HG03378 (cell line): ENCODE data around the gene ARRB1.
"Not testable (repeated sequence)": the region's sequence is repeated elsewhere in the genome, so short reads cannot be mapped to it uniquely, and the experiment has no call there.

Experiments used
- ATAC-seq: cut with Tn5 transposase; IDR thresholded peaks from one replicate; pipeline ENCODE4 v1.9.1; 2021; ENCODE audit warnings: mild to moderate bottlenecking, moderate library complexity; ENCODE audit not compliant: unreplicated experiment

The ARRB1 gene

DNA sequence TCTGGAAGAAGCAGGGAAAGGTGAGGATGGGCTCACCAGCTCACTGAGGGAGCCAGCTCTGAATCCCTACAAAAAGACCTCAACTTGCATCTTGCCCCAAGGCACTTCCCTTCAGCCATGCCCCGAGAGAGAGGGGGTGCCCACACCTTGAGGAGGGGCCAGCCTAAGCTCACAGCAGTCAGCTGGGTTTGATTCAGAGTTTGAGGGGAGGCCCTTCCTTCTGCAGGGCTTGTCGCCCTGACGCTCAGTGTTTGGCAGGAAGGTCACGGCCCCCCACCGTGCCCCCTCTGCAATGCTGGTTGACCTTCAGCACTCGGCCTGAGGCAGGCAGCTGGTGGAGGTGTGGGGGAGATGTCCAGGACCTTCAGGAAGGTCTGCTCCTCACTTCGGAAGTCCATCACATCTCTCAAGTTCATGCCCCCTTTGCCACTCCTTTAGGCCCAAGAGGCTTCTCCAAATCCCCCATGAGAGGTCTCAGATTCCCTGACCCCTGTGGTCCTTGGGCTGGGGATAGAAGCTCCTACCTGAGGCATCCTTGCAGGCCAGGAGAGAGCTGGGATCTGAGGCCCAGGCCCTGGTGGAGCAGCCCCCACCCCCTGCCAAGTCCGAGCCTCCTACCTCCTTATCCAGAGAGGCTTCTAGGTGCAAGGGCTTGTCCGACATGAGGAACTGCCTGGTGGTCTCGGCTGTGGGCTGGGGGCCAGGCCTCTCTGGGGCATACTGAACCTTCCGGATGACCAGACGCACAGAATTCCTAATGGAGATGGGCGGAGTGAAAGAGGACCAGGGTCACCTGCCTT, 73.3 kb downstream of the ARRB1 start:
- ATAC-seq = no peak

DNA sequence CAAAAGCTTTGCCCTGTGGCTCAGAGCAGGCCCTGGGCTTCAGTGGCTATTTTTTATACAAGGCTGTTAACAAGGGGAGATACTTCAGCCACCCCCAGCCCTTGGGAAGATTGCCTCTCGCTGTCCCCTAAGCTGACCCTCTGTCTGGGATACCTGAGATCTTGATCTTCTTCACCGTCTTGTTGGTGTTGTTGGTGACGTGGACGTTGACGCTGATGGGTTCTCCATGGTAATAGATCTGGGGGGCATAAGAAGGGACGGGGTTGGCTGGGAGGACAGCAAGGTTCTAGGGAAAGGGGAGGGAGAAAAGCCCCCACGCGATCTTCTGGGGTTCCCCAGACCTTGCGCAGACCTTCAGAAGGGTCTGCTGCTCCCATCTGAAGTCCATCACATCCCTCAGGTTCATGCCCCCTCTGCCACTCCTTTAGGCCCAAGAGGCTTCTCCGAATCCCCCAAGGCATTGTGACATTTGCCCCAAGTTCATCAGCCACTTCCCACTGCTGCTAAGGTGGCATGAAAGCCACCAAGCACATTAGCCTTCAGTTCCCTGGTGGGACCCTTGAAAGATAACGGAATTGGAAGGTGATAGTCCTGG, 74.2 kb downstream of the ARRB1 start:
- ATAC-seq = no peak

DNA sequence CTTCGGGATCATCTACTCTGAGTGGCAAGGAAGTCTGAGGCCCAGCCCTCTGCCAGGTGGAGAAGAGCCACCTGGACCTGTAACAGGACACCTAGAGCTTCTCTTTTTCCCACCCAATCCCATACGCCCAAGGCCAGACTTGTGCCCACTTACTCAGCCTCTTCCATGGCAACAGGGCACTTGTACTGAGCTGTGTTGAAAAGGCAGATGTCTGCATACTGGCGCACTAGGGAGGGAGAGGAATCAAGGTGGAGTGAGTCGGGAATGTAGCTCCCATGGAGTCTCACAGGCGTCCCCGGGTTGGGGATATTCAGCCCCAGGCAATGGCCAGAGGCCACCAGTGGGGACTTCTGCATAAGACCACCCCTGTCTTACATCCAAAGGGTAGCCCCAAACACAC, 74.8 kb downstream of the ARRB1 start:
- ATAC-seq = no peak

DNA sequence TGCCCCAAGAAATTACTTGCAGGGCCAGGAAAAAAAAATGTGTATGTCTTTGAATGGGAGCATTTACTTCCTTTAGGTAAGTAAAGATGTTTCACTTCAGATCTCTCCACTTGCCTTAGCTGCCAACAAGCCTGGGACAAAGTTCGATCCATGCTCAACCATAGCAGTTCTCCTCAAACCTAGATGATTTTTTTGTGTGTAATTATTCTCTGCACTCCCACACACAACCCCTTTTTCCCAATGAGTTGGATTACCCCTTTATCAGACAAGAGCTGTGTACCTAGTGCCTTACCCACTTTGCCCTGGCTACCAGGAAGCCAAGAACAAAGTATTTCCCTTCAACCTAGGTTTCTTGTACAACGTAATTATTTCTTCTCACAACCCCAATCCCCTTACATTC, 75.3 kb downstream of the ARRB1 start:
- ATAC-seq = no peak

DNA sequence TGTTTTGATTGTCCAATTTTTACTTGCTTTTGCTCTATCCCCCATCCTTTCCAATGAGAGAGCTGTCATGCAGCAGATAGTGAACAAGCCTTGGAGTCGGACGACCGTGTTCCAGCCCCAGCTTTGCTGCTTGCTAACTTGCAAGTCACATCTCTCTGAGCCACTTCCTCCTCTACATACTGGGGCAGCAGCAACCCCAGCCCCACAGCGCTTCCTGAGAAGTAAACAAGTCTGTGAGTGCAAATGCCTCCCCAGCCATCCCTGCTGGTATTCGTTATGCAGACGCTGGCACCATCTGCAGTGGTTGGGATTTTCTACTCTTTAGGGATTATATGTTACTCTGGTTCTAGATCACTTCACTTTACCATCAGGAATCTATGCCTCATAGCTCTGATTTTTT, 75.9 kb downstream of the ARRB1 start:
- no peak for ATAC-seq

DNA sequence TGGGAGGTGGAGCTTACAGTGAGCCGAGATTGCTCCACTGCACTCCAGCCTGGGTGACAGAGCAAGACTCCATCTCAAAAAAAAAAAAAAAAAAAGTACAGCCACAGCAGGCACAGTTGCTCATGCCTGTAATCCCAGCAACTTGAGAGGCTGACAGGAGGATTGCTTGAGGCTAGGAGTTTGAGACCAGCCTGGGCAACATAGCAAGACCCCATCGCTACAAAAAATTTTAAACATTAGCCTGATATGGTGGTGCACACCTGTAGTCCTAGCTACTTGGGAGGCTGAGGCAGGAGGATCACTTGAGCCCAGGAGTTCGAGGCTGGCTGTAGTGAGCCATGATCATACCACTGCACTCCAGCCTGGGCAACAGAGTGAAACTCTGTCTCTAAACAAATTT, 76.7 kb downstream of the ARRB1 start:
- not testable (repeated sequence) for ATAC-seq

DNA sequence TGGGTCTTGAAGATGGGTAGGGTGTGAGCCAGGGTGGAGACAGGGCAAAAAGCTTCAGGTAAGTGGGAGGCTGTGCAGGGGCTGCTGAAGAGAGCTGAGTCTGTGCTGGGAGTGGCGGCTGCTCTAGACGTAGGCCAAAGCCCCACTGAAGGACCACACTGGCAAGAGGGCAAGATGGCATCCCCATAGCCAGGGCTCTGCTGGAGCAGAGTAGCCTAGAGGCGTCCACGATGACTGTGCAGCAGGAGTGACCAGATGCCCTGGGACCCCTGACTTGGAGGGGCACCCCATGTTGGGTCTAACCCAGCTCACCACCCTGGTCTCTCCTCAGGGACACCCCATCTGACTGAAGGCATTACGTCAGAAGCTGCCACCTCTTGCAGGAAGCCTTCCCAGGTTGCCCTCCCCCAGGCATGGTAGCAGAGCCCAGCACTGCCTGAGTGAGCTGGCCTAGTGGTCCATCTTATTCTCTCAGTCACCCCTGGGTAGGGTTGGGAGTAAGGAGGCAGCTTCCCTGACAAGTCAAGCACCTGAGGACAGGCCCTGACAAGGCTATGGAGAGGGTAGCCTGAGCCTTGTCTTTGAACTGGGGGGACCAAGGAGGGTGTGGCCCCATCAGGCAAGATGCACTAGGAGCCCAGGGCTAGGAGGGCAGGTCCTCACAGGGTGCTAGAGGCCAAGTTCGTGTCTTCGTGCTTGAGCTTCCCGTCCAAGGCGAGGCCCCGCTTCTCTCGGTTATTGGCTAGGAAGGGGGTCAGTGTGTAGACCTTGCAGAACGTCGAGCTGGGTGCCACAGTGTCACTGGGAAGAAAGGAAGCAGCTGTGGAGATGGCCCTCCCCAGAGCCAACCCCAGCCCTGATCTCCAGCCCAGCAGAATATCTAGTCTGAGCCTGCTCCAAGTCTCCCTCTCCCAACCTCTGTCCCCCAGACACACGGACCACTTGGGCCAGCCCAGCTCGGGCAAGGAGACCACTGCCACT, 77.8 kb downstream of the ARRB1 start:
- no peak for ATAC-seq

DNA sequence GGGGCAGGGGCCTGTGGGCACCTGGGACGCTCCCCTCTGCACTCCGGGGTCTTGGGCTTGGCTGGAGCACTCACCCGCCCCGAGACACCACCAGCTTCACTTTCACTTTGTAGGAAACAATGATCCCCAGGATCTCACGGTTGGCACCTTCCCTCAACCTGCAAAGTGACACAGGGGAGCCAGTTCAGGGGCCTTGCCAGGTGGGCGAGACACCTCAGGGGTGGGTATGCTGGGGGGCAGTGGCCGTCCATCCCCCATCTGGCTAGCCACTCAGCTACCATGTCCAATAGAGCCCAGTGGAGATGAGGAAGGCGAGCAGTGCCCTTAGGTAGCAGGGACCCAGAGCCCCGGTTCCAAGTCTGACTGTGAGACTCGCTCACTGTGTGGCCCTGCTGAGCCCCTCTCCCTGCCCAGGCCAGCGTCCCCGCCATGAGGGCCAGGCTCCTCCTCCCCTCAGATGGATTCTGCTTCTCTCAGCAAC, 78.6 kb downstream of the ARRB1 start:
- no peak for ATAC-seq

DNA sequence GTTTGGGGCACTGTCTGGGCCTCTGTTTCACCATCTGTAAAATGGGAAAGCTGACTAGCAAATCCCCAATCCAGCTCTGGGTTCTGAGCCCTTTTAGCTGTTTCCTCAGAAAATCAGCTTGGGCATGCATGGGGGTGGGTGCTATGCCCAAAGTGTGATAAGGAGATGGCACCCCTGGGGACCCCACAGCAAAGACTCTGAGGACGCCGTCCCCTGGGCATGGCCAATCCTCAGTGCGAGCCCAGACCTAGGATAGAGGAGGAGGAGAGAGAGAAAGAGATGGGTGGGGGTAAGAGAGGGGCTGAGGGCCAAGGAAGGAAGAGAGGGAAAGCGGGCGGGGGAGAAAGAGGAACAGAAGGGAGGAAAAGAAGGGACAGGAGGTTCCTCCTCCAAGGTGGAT, 79.1 kb downstream of the ARRB1 start:
- ATAC-seq = no peak

DNA sequence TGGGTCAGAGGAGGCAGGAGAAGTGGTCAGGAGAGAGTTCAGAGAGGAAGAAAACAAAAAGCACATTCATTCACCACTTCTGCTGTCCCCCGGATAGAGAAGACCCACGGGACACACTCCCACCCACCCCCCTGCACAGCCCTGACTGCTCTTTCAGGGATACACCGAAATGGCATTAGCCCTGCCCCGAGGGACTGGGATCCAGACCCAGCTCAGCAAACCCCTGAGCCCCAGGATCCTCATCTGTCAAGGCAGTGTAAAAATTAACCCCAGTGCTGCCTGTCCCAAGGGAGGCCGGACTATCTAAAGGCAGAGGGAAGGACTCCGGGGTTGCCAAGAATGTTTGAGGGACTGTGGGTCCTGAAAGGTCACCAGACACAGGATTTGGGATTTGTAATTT, 79.7 kb downstream of the ARRB1 start:
- no peak for ATAC-seq

DNA sequence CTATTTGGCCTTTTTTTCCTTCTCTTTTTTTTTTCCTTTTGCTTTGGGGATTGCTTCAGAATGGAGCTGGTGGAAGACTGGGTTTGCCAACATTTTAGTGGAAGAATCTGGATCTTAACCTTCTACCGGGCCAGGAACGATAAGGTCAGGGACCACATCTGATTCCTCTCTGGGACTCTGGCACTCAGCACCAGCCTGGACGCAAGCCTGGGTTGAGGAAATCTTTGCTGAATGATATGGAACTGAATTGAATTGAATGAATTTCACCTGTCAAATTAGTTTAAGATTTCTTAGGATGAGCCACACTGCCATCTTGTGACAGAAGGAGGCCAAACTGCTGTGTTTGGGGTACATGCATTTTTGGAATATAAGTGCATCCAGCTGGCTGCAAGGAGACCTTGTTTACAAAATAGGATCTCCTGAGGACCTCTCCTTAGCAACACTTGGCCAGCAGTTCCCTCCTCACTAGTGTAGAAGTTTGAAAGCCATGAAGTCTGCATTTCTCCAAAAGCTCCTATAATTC, 80.5 kb downstream of the ARRB1 start:
- ATAC-seq = no peak

DNA sequence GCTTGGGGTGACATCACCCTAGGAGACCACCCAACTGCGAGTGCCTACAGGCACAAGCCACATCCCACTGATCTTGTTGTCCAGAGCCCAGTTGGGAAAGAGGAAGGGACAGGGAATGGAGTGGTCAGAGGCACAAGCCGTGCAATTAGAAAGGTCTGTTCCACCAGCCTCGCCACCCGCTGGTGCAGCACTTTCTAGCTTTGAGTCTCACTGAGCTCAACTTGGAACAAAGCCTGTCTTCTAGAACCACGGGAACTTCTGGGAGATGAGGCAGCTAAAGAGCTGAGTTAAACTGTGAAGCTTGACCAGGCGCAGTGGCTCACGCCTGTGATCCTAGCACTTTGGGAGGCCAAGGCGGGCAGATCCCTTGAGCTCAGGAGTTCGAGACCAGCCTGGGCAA, 81.6 kb downstream of the ARRB1 start:
- ATAC-seq = no peak

DNA sequence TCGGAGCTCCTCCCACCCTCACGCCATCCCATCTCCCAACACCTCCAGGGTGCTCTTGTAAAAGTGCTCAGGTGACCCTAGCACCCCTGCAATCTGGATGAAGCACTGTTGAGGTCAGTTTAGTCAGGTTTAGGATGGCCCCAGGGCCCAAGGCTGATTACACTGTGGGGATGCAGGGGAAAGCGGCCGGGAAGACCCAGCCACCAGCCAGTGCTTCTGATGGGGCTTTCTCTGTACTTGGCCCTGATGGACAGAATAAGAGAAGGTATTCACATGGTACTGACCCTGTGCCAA, 82.1 kb downstream of the ARRB1 start:
- no peak for ATAC-seq

DNA sequence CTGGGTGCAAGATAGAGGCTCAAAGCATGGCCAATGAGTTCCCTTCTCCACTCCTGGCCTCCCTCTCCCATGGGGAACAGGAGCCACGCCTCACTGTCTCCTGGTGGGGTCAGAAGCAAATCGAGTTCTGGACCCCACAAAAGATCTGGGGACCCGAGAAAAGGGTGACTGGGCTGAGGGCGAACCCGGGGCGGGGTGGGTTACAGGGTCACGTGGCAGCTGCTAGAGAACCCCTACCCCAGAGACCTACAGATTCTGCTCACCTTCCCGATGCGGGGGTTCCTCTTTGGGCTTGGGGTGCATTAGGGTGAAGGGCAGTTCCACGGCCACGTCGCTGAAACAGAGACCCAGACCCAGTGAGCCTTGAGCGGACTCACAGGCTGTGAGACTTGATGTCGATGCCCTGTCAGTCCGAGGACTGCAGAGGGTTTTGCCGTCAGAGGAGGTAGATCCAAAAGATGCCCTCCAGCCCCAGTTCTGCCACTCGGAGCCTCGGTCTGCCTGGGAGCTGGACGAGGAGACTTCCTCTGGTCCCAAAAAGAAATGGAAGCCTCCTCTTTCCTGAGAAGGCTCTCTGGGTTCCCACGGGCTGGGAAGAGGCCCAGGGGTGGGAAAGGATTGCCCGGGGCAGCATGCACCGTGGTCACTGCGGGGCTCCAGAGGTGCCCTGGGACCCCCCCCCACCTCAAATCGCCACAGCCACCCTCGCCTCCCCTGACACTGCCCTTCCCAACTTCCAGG, 82.7 kb downstream of the ARRB1 start:
- no peak for ATAC-seq

DNA sequence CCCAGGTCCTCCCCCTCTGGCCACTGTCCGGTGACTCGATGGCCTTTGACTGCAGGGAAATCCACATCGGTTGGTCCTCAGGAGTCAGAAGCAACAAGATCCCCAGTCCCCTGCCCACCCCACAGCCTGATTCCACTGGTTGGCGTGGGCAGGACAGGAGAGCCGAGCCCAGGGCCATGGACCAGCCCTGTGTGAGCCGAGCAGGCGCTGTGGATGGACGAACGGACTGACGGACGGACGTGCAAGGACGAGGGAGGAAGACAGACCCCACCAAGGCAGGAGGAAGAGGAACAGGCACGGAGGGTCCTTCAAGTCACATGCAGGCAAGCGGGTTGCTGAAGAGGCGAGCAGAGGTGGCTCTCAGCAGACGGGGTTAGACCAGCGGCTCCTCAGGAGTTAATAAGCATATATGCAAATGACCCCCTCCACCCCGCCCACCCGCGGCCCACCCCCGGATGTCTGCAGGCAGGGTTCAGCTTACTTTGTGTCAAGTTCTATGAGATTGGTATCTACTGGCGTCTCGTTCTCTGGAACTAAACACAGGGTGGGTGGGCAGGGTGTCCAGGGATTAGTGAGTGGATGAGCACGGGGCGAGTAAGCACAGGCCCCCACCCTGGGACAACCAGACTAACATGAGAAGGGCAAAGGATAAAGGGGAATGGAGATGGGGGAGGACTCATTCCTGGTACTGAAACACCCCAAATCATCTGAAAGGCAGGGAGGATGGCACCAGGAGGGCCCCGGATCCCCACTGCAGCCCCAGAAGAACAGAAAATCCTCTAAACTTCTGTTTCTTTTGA, 84.1 kb downstream of the ARRB1 start:
- ATAC-seq = no peak

DNA sequence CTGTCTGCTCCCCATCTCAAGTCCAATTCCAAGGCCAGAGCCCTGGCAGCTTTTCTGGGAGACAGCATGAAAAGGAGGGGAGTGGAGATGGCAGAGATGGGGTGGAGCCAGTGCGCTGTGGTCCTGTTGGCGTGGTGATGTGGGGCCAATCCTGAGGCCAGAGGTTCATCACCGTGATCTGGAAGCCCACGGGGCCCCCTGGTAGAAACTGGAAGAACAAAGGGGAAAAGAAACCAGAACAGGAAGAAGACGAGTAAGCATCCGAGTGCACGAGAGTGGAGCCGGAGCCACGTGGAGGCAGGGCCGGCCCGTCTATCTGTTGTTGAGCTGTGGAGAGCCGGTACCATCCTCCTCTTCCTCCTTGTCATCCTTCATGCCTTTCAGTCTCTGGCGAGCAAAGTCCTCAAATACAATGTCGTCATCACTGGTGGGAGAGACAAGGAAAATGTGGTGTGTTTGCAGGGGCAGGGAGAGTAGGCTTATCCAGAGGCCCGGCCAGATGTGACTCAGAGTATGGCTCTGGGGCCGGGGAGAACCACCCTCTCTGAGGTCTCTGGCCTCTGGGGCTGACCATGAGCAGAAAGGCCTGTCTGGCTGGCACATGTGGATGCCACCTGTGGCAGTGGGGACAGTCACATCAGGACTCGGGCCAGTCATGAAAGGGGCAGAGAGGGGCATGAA, 85.5 kb downstream of the ARRB1 start:
- no peak for ATAC-seq

DNA sequence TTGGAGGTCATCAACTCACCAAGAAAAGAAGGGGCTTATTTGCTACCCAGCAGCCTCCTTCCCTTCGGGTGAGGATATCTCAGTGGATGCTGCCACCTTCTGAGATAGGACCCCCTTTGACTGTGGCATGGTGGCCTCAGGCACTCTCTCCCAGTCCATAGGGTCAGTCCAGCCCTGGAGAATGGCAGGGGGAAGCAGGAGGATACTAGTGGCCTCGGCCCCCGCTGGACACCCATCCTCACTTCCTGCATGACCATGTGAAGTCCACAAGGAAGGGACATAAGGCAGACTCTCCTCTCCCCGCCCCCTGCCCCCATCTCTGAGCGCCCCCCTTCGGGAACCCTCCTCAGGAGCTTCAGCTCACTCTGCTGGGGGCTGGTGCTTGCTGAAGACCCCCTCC, 86.5 kb downstream of the ARRB1 start:
- no peak for ATAC-seq

DNA sequence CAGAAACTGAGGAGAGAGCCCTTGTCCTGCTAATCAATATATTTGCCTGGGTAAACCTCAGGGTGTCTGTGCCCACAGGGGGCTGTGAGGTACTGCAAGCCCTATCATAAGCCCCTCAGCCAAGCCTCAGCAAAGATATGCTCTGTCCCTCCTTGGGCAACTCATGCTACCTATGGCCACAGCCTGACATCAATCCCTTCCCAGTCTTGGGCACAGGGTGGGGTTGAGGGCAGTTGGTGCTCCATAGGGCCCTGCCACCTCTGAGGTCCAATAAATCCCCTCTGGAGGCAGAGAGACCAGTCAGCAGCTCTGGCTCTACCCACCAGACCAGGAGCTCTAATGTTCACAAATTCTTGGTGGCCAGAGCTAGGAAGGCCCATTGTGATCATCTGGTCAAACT, 87.1 kb downstream of the ARRB1 start:
- no peak for ATAC-seq

DNA sequence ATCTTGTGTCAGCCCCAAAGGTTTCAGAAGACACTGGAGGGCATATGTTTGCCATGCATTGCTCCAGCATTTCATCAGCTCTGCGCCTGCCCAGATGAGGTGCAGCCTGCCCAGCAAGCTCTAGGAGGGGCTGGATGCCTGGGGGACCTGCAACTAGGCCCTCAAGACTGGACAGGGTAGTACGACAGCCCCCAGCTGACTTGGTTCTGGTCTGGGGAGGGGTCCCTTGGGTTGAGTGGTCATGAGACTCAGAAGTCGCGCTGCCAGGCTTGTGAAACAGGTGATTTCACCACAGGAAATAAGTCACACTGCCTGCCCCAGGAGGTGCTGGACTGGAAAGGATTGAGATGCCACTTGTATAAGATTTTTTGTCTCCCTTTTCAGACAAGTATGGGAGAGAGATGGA, 87.5 kb downstream of the ARRB1 start:
- ATAC-seq = no peak
